Stimulated activated CD4-positive, alpha-beta T cell treated with anti-CD3 and anti-CD28 coated beads, Interleukin-12 subunit alpha, Interleukin-12 subunit beta, amount 100 ng/mL, for 48 hours (primary cell): ENCODE results near the gene FAM240A.

Experiments used
- DNase-seq, 3 donors: peaks; one replicate each; pipeline ENCODE4 v3.0.0-alpha.2; 2020; ENCODE audit warnings: low read depth in 2 of 3, low spot score in 1 of 3

FAM240A gene

GRCh38 chr3:46661776-46662766, 49.7 kb downstream of the FAM240A start:
- no peak for DNase-seq

DNA sequence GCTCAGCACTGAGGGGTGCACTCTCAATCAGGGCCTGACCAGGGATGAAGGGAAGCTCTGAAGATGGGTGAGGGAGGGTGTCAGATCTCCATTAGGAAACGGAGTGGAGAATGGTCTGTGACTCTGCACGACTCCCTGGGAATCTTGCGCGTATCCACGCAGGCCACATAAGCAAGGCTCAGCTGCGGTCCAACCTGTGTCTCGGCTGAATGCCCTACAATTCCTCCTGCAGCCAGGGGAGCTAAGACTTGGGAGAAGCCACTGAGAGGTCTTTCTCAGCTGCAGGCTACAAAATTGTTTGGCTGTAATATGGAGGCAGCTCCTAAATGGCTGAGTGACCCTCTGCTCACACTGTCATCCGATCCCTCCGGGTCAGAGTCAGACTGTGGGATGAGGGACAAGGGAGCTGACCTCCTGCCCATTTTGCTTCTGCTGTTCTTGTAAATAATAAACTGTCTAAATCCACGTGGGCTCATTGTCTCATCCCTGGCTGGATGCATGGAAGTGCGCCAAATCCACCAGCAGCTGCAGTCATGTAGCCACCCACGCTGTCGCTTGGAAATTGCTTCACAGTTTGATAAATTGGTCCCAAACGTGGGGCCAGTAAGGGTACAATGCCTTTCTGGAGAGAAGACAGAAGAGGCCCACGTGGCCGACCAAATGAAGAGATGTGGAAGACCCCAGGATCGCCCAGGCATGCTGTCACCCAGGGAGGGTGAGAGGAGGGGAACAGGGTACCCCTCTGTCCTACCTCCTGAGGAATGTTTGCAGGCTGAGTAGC, 50.6 kb downstream of the FAM240A start:
- DNase-seq: no peak

GRCh38 chr3:46663591-46664135, 51.3 kb downstream of the FAM240A start:
- no peak for DNase-seq

DNA sequence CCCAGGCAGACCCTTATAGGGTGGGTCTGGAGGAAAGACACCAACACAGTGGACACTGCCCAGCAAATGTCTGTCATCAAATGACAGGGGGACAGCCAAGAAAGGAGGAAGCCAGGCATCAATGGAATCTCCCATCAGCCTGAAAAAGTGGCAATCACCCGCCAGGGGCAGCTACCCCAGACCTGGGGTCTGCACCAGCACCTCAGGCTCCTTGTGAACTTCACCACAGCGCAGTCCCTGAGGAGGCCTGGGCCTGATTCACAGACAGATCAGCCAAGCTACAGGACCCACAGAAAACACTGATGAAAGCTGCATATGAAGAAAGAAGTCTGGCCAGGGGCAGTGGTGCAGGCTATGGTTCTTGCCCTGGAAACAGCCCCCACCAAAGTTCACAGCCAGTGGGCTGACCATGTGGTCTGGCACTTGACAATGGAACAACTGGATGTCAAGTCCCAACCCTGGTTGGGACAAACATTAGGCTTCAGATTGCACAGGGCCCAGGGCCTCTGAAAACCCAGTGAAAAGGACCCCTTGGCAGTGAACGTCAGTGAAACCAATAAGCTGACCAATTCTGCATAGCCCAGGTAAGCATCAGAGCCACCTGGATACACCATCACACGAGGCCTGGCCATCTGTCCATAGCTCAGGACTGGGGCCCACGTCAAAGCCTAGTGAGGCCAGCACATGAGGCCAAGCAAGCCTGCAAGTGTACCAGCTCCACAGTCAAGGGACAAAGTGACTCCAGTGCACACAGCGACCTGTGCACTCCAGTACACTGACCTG, 52.1 kb downstream of the FAM240A start:
- DNase-seq: no peak

DNA sequence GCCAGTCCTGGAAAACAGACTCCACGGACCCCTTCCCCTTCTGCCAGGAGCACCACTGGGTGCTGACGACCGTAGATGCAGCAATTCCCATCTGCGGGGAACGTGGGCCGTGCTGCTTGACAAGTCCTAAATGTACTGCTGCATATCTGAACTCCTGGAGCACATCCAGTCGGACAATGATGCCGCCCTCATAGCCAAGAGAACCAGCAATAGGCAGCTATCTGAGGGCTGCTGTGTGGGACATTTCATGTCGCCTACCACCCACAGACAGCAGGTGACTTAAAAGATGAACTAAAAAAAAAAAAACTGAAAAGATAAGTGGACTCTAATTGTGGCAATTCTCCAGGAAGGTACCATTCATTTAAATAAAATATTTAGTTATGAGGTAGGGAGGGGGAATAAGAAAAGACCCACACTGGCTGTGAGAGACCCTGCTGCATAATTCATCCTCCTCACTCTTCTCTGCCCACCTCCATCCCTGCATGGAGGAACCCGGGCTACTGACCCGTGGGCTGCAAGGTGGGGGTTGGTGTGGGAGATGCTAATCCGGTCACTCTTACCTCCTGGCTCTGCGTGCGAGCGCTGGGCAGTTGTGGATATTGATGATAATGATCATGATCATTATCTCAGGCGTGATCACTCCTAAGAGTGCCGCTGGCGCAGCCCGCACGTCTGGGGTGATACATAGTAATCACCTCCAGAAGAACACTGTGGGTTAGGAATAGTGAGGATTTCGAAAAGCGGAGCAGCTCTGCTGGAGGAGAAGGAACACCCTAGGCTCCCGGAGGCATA, 52.8 kb downstream of the FAM240A start:
- DNase-seq: no peak

DNA sequence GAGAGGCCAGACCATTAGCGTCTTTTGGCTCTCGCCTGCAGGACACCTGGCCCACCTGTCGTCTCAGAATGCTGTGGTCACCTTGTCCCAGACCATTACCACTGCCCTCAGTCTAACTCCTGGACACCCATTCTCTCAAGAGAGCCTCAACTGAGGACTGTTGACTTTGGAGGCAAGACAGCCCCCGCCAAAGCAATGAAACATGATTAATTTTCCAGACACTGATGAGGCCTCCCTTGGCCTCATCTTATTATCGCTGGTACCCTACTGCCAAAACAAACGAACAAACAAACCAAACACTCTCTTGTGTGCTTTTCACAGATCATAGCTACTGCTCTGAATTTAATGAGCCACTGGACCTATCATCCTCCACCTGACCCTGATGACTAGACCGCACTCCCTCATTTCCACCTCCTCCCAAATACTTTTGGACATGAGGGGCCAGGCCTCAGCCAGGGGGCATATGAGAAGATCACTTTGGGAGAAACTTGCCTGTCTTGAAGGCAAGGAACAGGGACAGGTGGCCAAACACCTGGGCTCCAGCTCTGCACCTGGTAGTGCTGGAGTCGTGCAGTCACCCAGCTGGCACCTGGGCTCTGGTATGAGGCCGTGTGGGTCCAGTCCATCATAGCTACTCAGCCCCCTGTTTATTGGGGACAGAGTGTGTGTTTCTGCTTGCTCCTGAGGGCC, 53.6 kb downstream of the FAM240A start:
- DNase-seq: no peak

DNA sequence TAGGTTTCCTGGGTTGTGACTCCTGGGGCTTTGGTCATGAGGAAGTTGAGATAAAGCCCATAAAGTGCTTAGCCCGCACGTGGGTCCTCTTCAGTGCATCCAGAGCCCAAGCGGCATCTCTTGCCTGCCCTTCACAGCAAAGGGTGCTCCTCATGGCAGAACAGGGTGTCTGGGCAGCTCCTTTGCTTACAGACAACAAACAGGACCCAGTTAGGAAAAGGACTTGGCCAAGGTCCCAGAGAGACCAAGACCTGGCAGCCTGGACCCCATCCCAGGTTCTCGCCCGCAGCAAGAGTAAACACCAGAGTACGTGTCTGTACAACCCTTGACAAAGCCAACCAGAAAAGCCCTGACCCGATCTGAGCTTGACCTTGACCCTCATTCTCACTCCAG, 54.1 kb downstream of the FAM240A start:
- DNase-seq: no peak

DNA sequence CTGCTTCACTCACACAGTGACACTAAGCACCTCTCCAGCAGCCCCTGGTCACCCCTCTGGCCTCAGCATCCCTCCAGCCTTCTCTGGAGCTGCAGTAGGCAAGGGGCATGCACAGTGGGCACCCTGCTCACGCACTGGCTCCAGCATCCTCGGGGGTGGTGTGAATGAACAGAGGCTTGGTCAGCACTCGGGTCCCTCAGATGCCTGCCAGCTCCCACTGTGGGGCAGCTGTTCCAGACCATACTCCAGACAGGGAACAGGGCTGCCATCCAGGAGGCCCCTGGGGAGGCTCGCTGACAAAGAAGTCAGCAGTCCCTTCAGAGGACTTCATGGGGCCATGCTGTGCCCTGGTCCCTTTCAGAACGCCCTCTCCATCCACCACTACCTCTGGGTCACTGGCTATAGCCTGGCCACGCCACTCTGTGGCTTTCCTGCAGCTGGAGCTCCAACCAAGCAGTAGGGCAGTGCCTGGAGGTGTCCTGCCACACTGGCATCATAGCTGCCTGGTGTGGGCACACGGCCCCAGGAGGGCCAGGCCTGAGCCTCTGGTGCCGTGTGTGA, 54.8 kb downstream of the FAM240A start:
- no peak for DNase-seq

DNA sequence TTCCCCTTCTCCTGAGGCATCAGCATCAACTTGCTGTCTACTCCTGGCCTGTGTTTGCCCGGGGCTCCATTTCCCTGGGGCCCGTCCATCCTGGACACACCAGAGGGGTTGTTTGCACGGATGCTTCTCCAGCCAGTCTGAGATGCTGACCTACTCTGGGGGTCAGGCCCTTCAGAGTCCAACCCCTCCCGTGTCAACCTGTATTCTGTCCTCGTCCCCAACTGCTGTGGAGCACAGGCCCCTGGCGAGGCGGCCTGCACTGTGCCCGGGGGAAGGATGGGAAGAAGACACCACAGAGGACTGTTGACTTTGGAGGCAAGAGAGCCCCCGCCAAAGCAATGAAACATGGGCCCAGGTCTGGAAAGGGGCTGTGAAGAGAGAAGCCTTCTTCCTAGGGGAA, 55.3 kb downstream of the FAM240A start:
- no peak for DNase-seq

GRCh38 chr3:46668116-46668515, 55.8 kb downstream of the FAM240A start:
- DNase-seq: no peak

- no peak for DNase-seq
Measured at GRCh38 chr3:46668591-46668990, 56.3 kb downstream of the FAM240A start.

DNA sequence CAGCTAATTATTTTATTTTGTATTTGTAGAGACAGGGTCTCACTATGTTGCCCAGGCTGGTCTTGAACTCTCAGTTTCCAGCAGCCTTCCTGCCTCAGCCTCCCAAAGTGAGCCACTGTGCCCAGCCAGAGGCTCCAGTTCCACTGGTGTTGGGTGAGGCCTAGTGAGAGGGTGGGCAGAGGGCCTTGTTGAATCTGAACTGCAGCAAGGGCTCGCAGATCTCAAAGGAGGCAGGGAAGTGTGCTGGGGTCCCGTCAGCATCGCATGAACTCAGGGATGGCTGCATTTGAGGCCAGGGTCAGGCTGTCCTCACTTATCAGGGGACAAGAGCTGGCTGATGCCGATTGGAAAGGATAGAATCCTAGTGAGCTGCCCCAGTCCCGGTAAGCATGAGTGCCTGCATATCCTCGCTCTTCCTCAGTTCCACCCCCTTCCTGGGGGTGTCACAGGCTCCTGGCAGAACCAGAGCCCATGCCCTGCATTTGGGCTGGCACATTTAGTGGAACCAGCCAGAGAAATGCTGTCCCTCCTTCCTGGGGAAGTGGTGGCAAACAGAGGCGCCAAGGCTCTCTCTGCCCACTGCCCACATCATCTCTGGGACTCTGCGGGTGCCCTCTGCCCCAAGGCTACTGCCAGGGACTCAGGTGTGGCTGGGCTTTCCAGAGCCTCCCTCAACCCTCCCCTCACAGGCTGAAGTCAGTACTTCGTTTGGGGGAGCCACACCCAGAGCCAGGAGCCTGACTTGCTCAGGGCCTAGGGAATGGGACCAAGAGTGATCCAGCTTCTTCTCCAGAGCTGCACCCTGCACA, 57.1 kb downstream of the FAM240A start:
- DNase-seq: no peak

GRCh38 chr3:46670000-46670890, 57.9 kb downstream of the FAM240A start:
- DNase-seq: no peak

DNA sequence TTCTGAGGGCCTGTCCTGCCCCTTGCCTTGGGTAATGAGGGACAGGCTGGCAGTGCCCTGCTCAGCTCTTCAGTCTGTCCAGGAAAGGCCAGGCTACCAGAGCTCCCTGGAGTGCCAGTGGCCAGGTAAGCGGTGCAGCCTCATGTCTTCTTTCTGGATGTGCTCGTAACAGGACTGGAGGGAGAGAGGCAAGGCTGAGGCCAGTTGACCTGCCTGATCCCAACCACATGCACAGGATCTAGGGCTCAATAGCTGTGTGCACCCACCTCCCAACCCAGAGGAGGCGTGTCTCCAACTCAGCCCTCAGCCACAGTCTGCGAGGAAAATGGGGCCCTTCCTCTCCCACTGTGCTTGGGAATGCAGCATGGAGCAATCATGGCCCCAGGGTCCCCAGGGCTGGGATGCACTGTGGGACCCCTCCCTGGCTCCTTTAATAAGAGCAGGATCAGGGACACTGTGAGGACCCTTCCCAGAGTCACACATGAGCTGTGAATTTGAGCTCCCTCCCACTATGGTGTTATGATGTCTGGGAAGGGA, 58.6 kb downstream of the FAM240A start:
- no peak for DNase-seq

DNA sequence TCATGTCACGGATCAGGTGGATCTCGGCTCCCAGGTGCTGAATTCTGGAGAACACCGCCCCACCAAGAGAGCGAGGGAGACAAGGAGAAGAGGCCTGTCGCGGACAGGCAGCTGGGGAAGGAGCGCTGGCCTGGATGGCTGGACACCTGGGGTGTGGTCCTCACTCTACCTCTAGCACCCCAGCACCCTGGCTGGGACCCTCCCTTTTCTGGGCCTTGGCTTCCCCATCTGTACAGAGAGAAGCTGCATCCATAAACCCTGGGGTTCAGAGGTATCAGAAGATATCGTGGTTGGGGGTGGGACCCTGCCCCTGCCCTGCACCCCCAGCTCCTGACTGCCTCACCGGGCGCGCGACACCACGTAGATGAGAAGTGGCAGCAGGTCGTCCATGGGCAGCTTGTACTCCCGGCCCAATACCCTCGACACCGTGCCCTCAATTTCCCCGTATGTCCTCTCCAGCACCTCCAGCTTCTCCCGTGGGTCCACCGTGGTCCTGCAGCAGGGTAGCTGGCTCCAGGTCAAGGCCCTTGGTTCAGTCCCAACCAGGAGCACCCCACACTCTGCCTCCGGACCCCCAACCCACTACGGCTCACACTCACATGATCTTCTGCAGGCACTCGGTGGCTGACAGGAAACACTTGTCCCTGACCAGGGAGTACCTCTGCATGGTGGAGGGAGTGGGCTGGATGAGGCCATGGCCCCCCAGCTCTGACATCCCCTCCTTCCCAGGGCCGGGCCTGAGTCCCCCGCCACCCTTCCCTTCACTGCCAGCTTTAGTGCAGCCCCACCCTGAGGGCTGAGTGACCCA, 59.4 kb downstream of the FAM240A start:
- no peak for DNase-seq

GRCh38 chr3:46672349-46672695, 60.0 kb downstream of the FAM240A start:
- no peak for DNase-seq
